ENCODE results near the gene TYK2. TPM values are rescaled to one million over a fixed set of nuclear protein-coding genes. Genes with fewer than 3 reads are reported as not detected.
"Not testable (repeated sequence)": the region's sequence is repeated elsewhere in the genome, so short reads cannot be mapped to it uniquely, and the experiment has no call there.

TYK2 gene
- total RNA-seq, 1 experiment from 2014 or later: 48.3 TPM

DNA sequence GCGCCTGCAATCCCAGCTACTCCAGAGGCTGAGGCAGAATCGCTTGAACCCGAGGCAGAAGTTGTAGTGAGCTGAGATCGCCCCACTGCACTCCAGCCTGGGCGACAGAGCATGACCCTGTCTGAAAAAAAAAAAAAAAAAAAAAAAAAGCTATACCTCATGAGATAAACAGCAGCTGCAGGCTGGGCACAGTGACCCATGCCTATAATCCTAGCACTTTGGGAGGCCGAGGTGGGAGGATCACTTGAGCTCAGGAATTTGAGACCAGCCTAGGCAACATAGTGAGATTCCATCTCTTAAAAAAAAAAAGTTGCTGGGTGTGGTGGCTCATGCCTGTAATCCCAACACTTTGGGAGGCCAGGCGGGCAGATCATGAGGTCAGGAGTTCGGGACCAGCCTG, 19.0 kb upstream of the TYK2 start:
- not testable (repeated sequence) for DNase-seq; H3K4me3 ChIP-seq (ENCODE audit: insufficient read depth, low read depth, low read length); H3K36me3 ChIP-seq (replicated peaks; ENCODE audit: control insufficient read depth, insufficient read depth, low read length); H3K27me3 ChIP-seq (ENCODE audit: control insufficient read depth, insufficient read depth, low read length)

DNA sequence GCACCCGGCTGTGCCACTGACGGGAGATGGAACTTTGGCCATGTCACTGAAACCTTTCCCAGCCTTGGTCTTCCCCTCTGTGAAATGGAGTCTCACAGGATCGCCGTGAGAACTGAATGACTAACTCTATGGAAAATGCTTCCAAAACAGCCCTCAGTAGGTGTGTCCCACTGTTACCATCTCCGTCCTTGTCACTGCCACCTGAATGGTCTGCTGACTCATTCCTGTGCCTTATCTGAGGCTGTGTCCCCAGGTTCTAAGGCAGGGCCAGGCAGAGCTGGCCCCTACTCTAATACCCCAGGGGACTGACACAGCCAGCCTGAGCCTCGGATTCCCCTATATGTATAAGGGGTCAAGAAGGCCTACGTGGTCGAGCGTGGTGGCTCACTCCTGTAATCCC, 18.4 kb upstream of the TYK2 start:
- H3K27me3 ChIP-seq (ENCODE audit: control insufficient read depth, insufficient read depth, low read length): no peaks in the 10 kb centered on the region
- no peak for DNase-seq
- H3K36me3 ChIP-seq (replicated peaks; ENCODE audit: control insufficient read depth, insufficient read depth, low read length): peaks cover 8% of the 10 kb centered on the region
- no peak overlapping the region for H3K4me3 ChIP-seq (ENCODE audit: insufficient read depth, low read depth, low read length)

DNA sequence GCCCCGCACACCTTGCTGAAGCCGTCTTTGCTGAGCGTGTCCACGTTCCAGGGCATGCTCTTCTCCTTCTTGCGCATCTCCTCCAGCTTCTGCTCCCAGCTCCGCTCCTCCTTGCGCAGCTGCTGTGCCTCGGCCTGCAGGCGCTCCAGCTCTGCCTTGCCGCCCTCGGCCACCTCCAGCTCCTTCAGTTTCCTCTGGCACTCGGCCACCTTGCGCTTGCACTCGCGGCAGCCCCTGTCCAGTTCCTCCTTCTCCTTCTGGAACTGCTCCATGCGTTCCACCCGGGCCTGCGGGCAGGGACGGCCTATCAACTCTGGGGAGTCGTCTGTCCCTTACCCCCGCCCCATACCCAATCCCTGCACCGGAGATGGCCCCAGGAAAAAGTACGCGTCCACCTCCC, 15.5 kb upstream of the TYK2 start:
- H3K36me3 ChIP-seq (replicated peaks; ENCODE audit: control insufficient read depth, insufficient read depth, low read length): peaks cover 17% of the 10 kb centered on the region
- no peak for DNase-seq
- no peak overlapping the region for H3K4me3 ChIP-seq (ENCODE audit: insufficient read depth, low read depth, low read length)
- no peaks in the 10 kb centered on the region for H3K27me3 ChIP-seq (ENCODE audit: control insufficient read depth, insufficient read depth, low read length)

DNA sequence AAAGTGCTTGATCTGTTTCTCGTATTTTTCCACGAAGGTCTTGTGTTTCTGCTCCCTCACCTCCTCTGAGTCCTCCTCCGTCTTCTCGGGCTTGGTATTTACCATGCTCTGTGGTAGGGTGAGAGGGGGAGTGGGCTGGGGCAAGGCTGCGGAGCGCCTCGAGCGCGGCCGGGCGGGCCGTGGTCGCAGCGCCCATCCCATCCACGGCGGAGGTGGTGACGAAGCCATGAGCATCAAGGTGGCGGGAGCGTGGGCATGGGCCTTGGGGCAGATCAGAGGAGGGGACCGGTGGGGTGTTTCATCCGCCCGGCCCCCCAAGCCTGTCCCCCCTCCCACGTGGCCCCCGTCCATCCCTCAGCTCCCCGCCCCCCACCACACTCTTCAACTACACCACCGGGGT, 15.1 kb upstream of the TYK2 start:
- no peak for DNase-seq
- Histone ChIP-seq H3K36me3 (replicated peaks; ENCODE audit: control insufficient read depth, insufficient read depth, low read length) (peaks cover 17% of the 10 kb centered on the region), H3K4me3 (ENCODE audit: insufficient read depth, low read depth, low read length) (no peak overlapping the region), H3K27me3 (ENCODE audit: control insufficient read depth, insufficient read depth, low read length) (no peaks in the 10 kb centered on the region)

DNA sequence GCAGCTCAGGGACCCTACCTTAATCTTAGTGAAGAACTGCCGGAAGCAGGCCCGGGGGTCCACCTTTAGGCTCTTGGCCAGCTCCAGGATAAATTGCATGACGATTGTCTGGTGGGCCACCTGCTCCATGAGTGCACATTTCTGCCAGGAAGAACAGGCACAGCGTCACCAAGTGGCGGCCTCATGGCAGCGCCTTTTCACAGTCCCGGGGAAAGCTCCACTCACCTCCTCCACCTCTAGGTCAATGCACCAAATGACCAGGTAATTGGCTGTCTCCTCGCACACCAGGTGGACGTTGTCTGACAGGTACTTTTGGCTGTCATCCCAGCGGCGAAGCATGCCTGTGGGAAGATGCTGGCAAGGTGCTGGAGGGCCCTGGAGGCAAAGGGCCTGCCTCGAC, 14.6 kb upstream of the TYK2 start:
- H3K4me3 ChIP-seq (ENCODE audit: insufficient read depth, low read depth, low read length): no peak overlapping the region
- H3K27me3 ChIP-seq (ENCODE audit: control insufficient read depth, insufficient read depth, low read length): no peaks in the 10 kb centered on the region
- H3K36me3 ChIP-seq (replicated peaks; ENCODE audit: control insufficient read depth, insufficient read depth, low read length): peaks cover 17% of the 10 kb centered on the region
- DNase-seq: no peak

DNA sequence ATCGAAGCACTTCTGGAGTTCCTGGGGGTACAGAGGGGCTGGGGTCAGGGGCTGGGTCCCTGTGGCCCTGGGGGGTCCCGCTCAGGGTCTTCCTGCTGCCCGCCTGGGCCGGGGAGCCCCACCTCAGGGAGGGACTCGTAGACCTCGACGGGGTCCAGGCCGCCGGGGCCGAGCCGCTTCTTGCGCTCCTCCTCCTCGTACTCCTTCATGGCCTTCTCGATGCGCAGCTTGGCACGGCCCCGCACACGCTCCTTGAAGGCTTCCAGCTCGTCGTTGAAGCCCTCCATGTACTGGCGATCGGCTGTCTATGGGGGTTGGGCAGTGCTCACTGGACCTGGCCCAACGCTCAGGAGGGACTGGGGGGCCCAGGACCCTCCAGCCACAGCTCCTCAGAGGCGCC, 12.8 kb upstream of the TYK2 start:
- H3K4me3 ChIP-seq (ENCODE audit: insufficient read depth, low read depth, low read length): no peak overlapping the region
- no peaks in the 10 kb centered on the region for H3K27me3 ChIP-seq (ENCODE audit: control insufficient read depth, insufficient read depth, low read length)
- H3K36me3 ChIP-seq (replicated peaks; ENCODE audit: control insufficient read depth, insufficient read depth, low read length): peaks cover 17% of the 10 kb centered on the region
- no peak for DNase-seq

DNA sequence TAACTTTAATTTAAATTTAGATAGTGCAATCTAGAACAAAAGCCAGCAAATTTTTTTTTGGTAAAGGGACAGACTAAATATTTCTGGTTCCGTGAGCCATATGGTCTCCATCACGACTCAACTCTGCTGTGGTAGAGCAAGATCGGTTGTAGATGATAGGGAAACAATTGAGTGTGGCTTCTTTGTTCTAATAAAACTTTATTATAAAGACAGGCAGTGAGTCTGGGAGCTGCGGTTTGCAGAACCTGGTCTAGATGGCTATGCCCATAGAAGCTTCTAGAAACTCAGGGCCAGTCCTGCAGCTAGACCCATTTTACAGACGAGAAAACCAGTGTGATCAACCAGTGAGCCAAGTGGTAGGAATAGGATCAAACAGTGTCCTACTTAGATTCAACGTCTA, 11.7 kb upstream of the TYK2 start:
- Histone ChIP-seq H3K4me3 (ENCODE audit: insufficient read depth, low read depth, low read length) (no peak overlapping the region), H3K27me3 (ENCODE audit: control insufficient read depth, insufficient read depth, low read length) (no peaks in the 10 kb centered on the region), H3K36me3 (replicated peaks; ENCODE audit: control insufficient read depth, insufficient read depth, low read length) (peaks cover 17% of the 10 kb centered on the region)
- no peak for DNase-seq

DNA sequence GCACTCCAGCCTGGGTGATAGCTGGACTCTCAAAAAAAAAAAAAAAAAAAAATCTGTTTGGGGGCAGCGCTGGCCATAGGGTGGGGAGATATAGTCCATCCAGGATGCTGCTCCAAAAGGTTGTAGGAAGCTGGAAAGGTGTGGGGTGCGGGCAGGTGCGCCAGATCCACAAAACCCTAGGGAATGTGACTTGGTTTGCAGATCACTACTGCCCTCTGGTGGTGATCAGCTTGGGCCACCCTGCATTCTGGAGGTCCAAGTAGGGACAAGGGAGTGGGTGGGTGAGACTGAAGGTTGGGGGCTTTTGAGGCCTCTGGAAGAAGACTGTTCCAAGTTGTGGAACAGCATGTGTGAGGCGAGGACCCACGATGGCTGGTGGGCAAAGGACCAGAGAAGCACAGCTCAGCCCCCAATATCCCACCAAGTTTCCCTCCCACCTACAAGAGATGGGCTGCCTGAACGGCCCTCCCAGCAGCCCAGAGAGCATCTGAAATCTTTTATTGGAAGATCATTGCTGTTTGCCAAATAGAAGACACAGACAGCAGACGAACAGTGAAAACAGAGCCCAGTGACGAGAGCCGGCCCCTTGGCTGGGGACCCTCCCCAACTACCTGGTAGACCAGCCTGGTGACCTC, 10.4 kb upstream of the TYK2 start:
- Histone ChIP-seq H3K4me3 (ENCODE audit: insufficient read depth, low read depth, low read length) (no peak overlapping the region), H3K27me3 (ENCODE audit: control insufficient read depth, insufficient read depth, low read length) (no peaks in the 10 kb centered on the region), H3K36me3 (replicated peaks; ENCODE audit: control insufficient read depth, insufficient read depth, low read length) (peaks cover 17% of the 10 kb centered on the region)
- DNase-seq: peak; percentile 93

DNA sequence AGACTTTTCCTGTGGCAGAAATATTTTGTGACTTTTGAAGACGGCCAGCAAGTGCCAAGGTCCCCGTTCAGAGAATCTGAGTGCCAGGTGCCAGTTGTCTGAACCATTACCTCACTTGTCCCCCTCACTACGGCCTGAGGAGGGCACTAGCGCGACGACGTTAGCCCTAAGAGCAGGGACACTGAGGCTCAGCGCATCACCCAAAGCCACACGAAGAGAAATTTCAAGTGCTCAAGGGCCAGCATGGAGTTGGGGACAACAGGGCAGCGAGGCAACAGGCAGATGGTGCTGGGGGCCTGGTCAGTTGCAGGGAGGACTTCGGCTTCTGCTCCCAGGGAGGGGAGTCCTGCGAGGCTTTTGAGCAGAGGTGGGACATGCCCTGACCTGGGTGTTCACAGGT, 9.5 kb upstream of the TYK2 start:
- peak; percentile 75 for DNase-seq
- no peak overlapping the region for H3K4me3 ChIP-seq (ENCODE audit: insufficient read depth, low read depth, low read length)
- H3K27me3 ChIP-seq (ENCODE audit: control insufficient read depth, insufficient read depth, low read length): no peaks in the 10 kb centered on the region
- H3K36me3 ChIP-seq (replicated peaks; ENCODE audit: control insufficient read depth, insufficient read depth, low read length): peaks cover 12% of the 10 kb centered on the region

DNA sequence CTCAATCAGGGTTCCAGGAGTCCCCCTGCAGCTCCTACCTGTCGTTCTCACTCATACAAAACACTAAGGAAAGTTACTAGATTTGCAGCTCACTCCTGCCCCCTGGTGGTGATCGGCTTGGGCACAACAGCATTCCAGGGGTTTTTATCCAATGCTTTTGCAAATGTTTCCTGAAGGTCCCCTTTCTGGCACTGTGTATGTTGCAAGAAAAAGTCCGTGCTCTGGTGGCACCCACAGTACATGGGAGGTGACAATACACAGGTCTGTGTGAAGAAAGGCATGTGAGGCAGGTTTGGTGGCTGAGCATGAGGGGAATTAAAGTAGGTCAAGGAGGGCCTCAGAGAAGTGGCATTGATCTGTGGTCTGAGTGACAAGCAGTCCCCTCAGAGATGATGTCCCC, 8.6 kb upstream of the TYK2 start:
- peak; percentile 89 for DNase-seq
- Histone ChIP-seq H3K27me3 (ENCODE audit: control insufficient read depth, insufficient read depth, low read length) (no peaks in the 10 kb centered on the region), H3K4me3 (ENCODE audit: insufficient read depth, low read depth, low read length) (no peak overlapping the region), H3K36me3 (replicated peaks; ENCODE audit: control insufficient read depth, insufficient read depth, low read length) (peaks cover 9% of the 10 kb centered on the region)

DNA sequence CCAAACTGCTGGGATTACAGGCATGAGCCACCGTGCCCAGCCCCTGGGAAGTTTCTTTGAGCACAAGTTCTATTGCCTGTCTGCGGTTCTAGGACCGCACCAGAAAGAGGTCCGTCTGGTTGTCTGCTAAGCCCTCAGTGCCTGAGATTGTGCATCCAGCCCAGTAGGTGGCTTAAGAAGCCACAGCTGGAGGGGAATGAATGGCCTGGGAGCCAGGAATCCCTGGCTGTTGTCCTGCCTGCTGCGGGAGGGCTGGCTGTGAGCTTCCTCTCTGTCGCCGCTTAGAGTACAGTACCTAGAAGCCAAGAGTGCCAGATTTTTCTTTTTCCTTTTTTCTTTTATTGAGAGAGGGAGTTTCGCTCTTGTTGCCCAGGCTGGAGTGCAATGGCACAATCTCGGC, 4.2 kb upstream of the TYK2 start:
- no peak overlapping the region for H3K4me3 ChIP-seq (ENCODE audit: insufficient read depth, low read depth, low read length)
- H3K27me3 ChIP-seq (ENCODE audit: control insufficient read depth, insufficient read depth, low read length): no peaks in the 10 kb centered on the region
- DNase-seq: no peak
- no peaks in the 10 kb centered on the region for H3K36me3 ChIP-seq (replicated peaks; ENCODE audit: control insufficient read depth, insufficient read depth, low read length)

DNA sequence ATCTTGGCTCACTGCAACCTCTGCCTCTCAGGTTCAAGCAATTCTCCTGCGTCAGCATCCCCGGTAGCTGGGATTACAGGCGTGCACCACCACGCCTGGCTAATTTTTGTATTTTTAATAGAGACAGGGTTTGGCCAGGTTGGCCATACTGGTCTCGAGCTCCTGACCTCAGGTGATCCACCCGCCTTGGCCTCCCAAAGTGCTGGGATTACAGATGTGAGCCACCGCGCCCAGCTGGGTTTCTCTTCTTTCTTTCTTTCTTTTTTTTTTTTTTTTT, 2.8 kb upstream of the TYK2 start:
- not testable (repeated sequence) for H3K36me3 ChIP-seq (replicated peaks; ENCODE audit: control insufficient read depth, insufficient read depth, low read length); H3K27me3 ChIP-seq (ENCODE audit: control insufficient read depth, insufficient read depth, low read length); H3K4me3 ChIP-seq (ENCODE audit: insufficient read depth, low read depth, low read length); DNase-seq

DNA sequence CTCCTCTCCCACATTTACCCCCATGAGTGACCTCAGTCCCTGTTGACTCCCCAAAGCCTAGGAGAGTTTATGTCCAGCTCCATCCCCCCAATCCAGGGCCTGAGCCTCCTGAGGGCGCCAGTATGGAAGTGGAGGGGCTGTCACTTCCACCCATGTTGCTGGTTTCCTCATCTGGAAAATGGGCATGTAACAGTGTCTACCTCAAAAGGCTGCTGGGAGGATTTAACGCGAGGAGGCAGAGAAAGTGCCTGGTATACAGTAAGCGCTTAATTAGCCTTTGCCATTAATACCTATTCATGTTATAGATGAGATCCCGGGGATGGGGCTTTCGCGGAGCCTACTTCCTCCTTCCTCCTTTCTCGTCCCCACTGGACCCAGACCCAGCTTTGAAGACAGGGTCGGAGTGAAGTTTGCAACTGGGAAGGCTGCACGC, 476 bp downstream of the TYK2 start:
- Histone ChIP-seq H3K4me3 (ENCODE audit: insufficient read depth, low read depth, low read length) (peak overlapping the region; percentile 96), H3K27me3 (ENCODE audit: control insufficient read depth, insufficient read depth, low read length) (no peaks in the 10 kb centered on the region), H3K36me3 (replicated peaks; ENCODE audit: control insufficient read depth, insufficient read depth, low read length) (no peaks in the 10 kb centered on the region; the same call in 1 of the 2 replicates)
- DNase-seq: peak; percentile 69

DNA sequence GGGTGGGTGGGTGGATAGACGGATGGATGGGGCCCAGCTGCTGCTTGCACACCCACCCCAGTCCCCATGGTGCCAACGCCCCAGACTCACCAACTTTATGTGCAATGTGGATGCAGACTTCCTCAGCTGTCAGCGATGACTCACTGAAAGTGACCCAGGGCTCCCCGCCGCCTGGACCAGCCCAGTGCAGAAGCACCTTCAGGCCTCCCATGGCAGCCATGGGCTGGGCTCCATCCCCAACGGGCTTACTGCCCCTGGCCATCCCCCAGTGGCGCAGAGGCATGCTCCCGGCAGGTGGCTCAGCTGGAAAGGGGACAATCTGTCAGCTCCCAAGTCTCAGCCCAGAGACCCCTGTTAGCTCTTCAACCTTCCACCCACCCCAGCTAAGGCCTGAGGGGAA, 2.2 kb downstream of the TYK2 start:
- Histone ChIP-seq H3K27me3 (ENCODE audit: control insufficient read depth, insufficient read depth, low read length) (no peaks in the 10 kb centered on the region), H3K4me3 (ENCODE audit: insufficient read depth, low read depth, low read length) (no peak overlapping the region)

DNA sequence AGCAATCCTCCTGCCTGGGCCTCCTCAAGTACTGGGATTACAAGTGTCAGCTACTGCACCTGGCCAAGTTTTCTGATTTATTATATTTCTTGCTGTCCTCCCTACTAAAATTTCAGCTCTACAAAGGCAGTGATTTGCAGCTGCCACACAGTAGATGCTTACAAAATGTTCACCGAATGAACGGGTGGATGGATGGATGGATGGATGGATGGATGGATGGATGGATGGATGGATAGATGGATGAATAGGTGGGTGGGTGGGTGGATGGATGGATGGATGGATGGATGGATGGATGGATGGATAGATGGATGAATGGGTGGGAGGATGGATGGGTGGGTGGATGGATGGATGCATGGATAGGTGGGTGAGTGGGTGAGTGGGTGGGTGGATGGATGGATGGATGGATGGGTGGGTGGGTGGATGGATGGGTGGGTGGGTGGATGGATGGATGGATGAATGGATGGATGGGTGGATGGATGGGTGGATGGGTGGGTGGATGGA, 3.2 kb downstream of the TYK2 start:
- H3K27me3 ChIP-seq (ENCODE audit: control insufficient read depth, insufficient read depth, low read length); H3K4me3 ChIP-seq (ENCODE audit: insufficient read depth, low read depth, low read length); DNase-seq; H3K36me3 ChIP-seq (replicated peaks; ENCODE audit: control insufficient read depth, insufficient read depth, low read length): not testable (repeated sequence)

More for the DNA sequence above, 2.2 kb downstream of the TYK2 start:
- no peaks in the 10 kb centered on the region; the same call in 1 of the 2 replicates for H3K36me3 ChIP-seq (replicated peaks; ENCODE audit: control insufficient read depth, insufficient read depth, low read length)
- DNase-seq: peak; percentile 15

DNA sequence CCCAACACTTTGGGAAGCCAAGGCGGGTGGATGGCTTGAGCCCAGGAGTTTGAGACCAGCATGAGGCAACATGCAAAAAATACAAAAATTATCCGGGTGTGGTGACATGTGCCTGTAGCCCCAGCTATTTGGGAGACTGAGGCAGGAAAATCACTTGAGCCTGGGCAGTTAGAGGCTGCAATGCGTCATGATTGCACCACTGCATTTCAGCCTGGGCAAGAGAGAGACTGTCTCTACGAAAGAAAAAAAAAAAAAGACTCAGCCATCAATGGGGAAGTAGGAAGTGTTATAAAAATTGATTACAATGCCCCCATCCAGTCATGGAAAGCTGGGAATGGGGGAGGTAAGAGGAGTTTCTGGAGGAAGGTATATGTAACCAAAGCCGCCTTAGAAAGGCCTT, 5.4 kb downstream of the TYK2 start:
- Histone ChIP-seq H3K4me3 (ENCODE audit: insufficient read depth, low read depth, low read length) (no peak overlapping the region), H3K27me3 (ENCODE audit: control insufficient read depth, insufficient read depth, low read length) (no peaks in the 10 kb centered on the region), H3K36me3 (replicated peaks; ENCODE audit: control insufficient read depth, insufficient read depth, low read length) (no peaks in the 10 kb centered on the region; the same call in 1 of the 2 replicates)
- no peak for DNase-seq

All from H7 (cell line).